Keratinocyte (primary cell): Measurements from ENCODE around the gene SHISA5. TPM values are rescaled to one million over a fixed set of nuclear protein-coding genes. Genes with fewer than 3 reads are reported as not detected.
A peak's percentile ranks its signal among the peaks of the same experiment; 100 is the strongest.
"Not testable (repeated sequence)": the region's sequence is repeated elsewhere in the genome, so short reads cannot be mapped to it uniquely, and the experiment has no call there.

ENCODE experiments used
- DNase-seq: peaks from one replicate; pipeline ENCODE4 v3.0.0-alpha.2; 2011; ENCODE audit warnings: low read depth, missing footprints, low spot score
- FAIRE-seq: peaks from 2 replicates; lab custom pipeline; 2011; peaks lifted over from hg19 to GRCh38; lab: Jason Lieb, UNC
- H2AFZ ChIP-seq: 2 replicates; pipeline ENCODE4 v1.6.0; 2012; ENCODE audit warnings: low read length, control low read depth, inconsistent platforms; ENCODE audit not compliant: control insufficient read depth
- H3K27ac ChIP-seq: 2 replicates; pipeline ENCODE4 v1.5.1; 2011; ENCODE audit warnings: low read length; ENCODE audit not compliant: control insufficient read depth, insufficient read depth
- H3K27me3 ChIP-seq: 3 replicates; pipeline ENCODE4 v1.6.0; 2011; ENCODE audit warnings: low read length; ENCODE audit not compliant: control insufficient read depth, insufficient read depth; ENCODE audit errors: extremely low read depth
- H3K36me3 ChIP-seq, 2 experiments: 2 replicates in 1 of 2; 3 replicates in 1 of 2; pipeline ENCODE4 v1.5.1; 2011; ENCODE audit warnings: low read length in 2 of 2, mild to moderate bottlenecking in 1 of 2; ENCODE audit not compliant: control insufficient read depth in 2 of 2, insufficient read depth in 2 of 2; ENCODE audit errors: extremely low read depth in 1 of 2
- H3K4me1 ChIP-seq: 3 replicates; pipeline ENCODE4 v1.5.1; 2011; ENCODE audit warnings: low read length; ENCODE audit not compliant: control insufficient read depth, insufficient read depth; ENCODE audit errors: extremely low read depth
- H3K4me2 ChIP-seq: 3 replicates; pipeline ENCODE4 v1.6.0; 2011; ENCODE audit warnings: low read depth, low read length; ENCODE audit not compliant: control insufficient read depth, insufficient read depth; ENCODE audit errors: extremely low read depth
- H3K4me3 ChIP-seq, 3 experiments: fragments of 200-600 bp in 1 of 3; sonication (generic) in 1 of 3; 2 replicates in 2 of 3; 3 replicates in 1 of 3; pipeline ENCODE4 v1.5.1; 2011 to 2016; ENCODE audit warnings: low read length in 3 of 3, mild to moderate bottlenecking in 3 of 3, control low read depth in 2 of 3, inconsistent platforms in 1 of 3, low read depth in 1 of 3, mixed read lengths in 1 of 3, mixed run types in 1 of 3, moderate library complexity in 1 of 3; ENCODE audit not compliant: control insufficient read depth in 2 of 3, insufficient read depth in 2 of 3; ENCODE audit errors: extremely low read depth in 1 of 3
- H3K79me2 ChIP-seq: 2 replicates; pipeline ENCODE4 v1.6.0; 2012; ENCODE audit warnings: low read length; ENCODE audit not compliant: control insufficient read depth, insufficient read depth
- H3K9ac ChIP-seq: 3 replicates; pipeline ENCODE4 v1.6.0; 2011; ENCODE audit warnings: low read length; ENCODE audit not compliant: control insufficient read depth, insufficient read depth; ENCODE audit errors: extremely low read depth
- H3K9me1 ChIP-seq: 3 replicates; pipeline ENCODE4 v1.6.0; 2011; ENCODE audit warnings: low read length; ENCODE audit not compliant: control insufficient read depth, insufficient read depth; ENCODE audit errors: extremely low read depth
- H3K9me3 ChIP-seq: 2 replicates; pipeline ENCODE4 v1.5.1; 2012; ENCODE audit warnings: low read depth, low read length; ENCODE audit not compliant: control insufficient read depth
- H4K20me1 ChIP-seq: 3 replicates; pipeline ENCODE4 v1.6.0; 2011; ENCODE audit warnings: low read length; ENCODE audit not compliant: control insufficient read depth, insufficient read depth; ENCODE audit errors: extremely low read depth
- EZH2 ChIP-seq: IDR thresholded peaks from one replicate; pipeline ENCODE4 v1.6.1; 2012; ENCODE audit warnings: inconsistent platforms, mild to moderate bottlenecking, low read length, moderate library complexity
- dilution Hi-C: fragments of 300-500 bp; cut with MboI; formaldehyde crosslinking; loops from one replicate; pipeline ENCODE4 v1.7.0; 2020; ENCODE audit warnings: low sequenced_read_pairs; ENCODE audit not compliant: extremely low pct_ligation_motif_present
- polyA plus RNA-seq, 5 experiments: library from polyadenylated mRNA; depleted of rRNA in 3 of 5; stranded (reverse) in 3 of 5; stranded (forward) in 1 of 5; unstranded in 1 of 5; fragments of >200 nt; gene quantifications; 1 replicate in 1 of 5; 2 replicates in 3 of 5; 3 replicates in 1 of 5; pipeline versions ENCODE4 v1.2.1 to v1.2.3, GENCODE V29; 2011 to 2012; ENCODE audit warnings: missing spikeins in 2 of 5, low read depth in 1 of 5, low replicate concordance in 1 of 5
- TF ChIP-seq, protein P1 (sequence below), 3 experiments: IDR thresholded peaks in 1 of 3; conservative IDR thresholded peaks in 1 of 3; optimal IDR thresholded peaks in 1 of 3; 2 replicates in 2 of 3; 3 replicates in 1 of 3; pipeline versions ENCODE3 to v1.5.1; 2011; ENCODE audit warnings: low read length in 3 of 3, mild to moderate bottlenecking in 3 of 3, moderate library complexity in 2 of 3, control low read depth in 1 of 3, inconsistent platforms in 1 of 3; ENCODE audit not compliant: insufficient read depth in 2 of 3; ENCODE audit errors: extremely low read depth in 1 of 3

Gene SHISA5
- polyA plus RNA-seq, 1 donor (not counting 4 experiments of a cell fraction or from before 2014, with no cell fraction given), result 94.4 TPM

DNA sequence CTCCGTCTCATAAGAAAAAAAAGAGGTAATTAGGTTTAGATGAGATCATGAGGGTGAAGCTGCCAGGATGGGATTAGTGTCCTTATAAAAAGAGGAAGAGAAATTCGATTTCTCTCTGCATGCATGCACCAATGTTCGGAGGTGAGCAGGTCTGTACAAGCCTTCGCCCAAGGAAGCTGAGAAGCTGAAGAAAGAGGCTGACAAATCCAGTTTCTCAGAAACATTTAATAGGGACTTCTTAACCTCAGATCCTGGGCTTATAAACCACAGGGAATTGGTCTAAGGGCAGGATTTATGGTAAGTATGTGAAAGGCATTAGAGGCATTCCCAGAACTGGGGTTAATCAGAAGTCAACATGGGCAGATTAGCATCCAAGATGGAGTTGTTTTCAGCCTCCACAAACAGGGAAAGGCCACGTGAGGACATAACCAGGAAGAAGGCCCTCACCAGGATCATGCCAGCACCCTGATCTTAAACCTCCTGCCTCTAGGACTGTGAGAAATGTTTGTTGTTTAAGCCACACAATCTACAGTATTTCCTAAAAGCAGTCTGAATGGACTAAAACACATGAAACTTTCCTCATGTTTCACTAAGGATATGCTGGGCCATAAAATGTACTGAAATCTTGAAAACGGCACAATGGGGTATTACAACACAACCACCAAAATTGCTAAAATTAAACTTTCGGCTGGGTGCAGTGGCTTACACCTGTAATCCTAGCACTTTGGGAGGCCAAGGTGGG lies 11.3 kb downstream of the SHISA5 start:
- H3K4me1 ChIP-seq, result peaks cover 10% of the 10 kb centered on the region
- no peaks in the 10 kb centered on the region for H3K9me3 ChIP-seq
- H3K27ac ChIP-seq, result peak overlapping the region; percentile 96
- H3K36me3 ChIP-seq, result no peaks in the 10 kb centered on the region
- H3K79me2 ChIP-seq, result no peaks in the 10 kb centered on the region
- peak; percentile 61 for DNase-seq
- no peaks in the 10 kb centered on the region for H3K27me3 ChIP-seq
- peak overlapping the region; percentile 72 for H3K9ac ChIP-seq
- dilution Hi-C loops, result no loop called here
- no peaks in the 10 kb centered on the region for H3K9me1 ChIP-seq
- peak overlapping the region; percentile 79 for H3K4me2 ChIP-seq
- peak overlapping the region in 1 of 3 experiments; percentile 59 for H3K4me3 ChIP-seq
- no peaks in the 10 kb centered on the region for H4K20me1 ChIP-seq
- H2AFZ ChIP-seq, result peak overlapping the region; percentile 80
- TF ChIP-seq EZH2, result no peak
- TF ChIP-seq, protein P1, sequence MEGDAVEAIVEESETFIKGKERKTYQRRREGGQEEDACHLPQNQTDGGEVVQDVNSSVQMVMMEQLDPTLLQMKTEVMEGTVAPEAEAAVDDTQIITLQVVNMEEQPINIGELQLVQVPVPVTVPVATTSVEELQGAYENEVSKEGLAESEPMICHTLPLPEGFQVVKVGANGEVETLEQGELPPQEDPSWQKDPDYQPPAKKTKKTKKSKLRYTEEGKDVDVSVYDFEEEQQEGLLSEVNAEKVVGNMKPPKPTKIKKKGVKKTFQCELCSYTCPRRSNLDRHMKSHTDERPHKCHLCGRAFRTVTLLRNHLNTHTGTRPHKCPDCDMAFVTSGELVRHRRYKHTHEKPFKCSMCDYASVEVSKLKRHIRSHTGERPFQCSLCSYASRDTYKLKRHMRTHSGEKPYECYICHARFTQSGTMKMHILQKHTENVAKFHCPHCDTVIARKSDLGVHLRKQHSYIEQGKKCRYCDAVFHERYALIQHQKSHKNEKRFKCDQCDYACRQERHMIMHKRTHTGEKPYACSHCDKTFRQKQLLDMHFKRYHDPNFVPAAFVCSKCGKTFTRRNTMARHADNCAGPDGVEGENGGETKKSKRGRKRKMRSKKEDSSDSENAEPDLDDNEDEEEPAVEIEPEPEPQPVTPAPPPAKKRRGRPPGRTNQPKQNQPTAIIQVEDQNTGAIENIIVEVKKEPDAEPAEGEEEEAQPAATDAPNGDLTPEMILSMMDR (optimal IDR thresholded peaks at IDR 0.05 in 1 of 3, IDR thresholded peaks at IDR 0.05 in 1 of 3, conservative IDR thresholded peaks at IDR 0.05 in 1 of 3; ENCODE audit: extremely low read depth in 1 of 3, insufficient read depth in 2 of 3, low read length in 3 of 3), result no peak
- FAIRE-seq, result no peak

DNA sequence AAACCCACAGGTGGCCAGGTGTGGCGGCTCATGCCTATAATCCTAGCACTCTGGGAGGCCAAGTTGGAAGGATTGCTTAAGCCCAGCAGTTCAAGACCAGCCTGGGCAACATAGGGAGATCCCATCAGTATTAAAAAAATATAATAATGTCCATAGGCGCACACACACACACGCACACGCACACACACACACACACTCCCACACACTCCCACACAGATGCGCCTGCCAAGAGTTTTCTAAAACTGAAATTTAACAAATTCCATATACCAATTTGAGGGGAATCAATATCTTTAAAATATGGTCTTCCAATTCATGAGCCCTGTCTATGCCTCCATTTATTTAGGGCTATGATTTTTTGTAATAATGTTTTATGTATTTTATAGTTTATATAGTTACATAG lies 17.0 kb downstream of the SHISA5 start:
- Histone ChIP-seq H3K36me3 (no peaks in the 10 kb centered on the region), H3K27me3 (no peaks in the 10 kb centered on the region), H3K4me1 (peaks cover 3% of the 10 kb centered on the region), H3K9me1 (no peaks in the 10 kb centered on the region), H3K79me2 (no peaks in the 10 kb centered on the region), H3K9ac (no peak overlapping the region), H3K4me2 (no peak overlapping the region), H3K27ac (no peak overlapping the region), H4K20me1 (peaks cover 2% of the 10 kb centered on the region), H2AFZ (no peak overlapping the region), H3K4me3 (no peak overlapping the region), H3K9me3 (no peaks in the 10 kb centered on the region)
- DNase-seq (no peak), FAIRE-seq (no peak)
- dilution Hi-C loops, result no loop called here
- TF ChIP-seq, protein P1 (optimal IDR thresholded peaks at IDR 0.05 in 1 of 3, IDR thresholded peaks at IDR 0.05 in 1 of 3, conservative IDR thresholded peaks at IDR 0.05 in 1 of 3; ENCODE audit: extremely low read depth in 1 of 3, insufficient read depth in 2 of 3, low read length in 3 of 3), result no peak
- TF ChIP-seq EZH2, result no peak

DNA sequence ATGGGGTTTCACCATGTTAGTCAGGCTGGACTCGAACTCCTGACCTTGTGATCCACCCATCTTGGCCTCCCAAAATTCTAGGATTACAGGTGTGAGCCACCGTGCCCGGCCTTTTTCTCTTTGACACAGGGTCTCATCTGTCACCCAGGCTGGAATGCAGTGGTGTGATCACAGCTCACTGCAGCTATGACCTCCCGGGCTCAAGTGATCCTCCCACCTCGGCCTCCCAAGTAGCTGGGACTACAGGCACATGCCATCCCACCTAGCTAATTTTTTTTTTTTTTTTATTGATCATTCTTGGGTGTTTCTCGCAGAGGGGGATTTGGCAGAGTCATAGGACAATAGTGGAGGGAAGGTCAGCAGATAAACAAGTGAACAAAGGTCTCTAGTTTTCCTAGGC lies 21.2 kb downstream of the SHISA5 start:
- H3K4me2 ChIP-seq, H3K4me3 ChIP-seq, dilution Hi-C loops, H3K9me3 ChIP-seq, H3K79me2 ChIP-seq, H2AFZ ChIP-seq, H3K27ac ChIP-seq, H3K27me3 ChIP-seq, DNase-seq, H3K9me1 ChIP-seq, H3K36me3 ChIP-seq, H4K20me1 ChIP-seq, H3K4me1 ChIP-seq, FAIRE-seq, H3K9ac ChIP-seq: not testable (repeated sequence)

DNA sequence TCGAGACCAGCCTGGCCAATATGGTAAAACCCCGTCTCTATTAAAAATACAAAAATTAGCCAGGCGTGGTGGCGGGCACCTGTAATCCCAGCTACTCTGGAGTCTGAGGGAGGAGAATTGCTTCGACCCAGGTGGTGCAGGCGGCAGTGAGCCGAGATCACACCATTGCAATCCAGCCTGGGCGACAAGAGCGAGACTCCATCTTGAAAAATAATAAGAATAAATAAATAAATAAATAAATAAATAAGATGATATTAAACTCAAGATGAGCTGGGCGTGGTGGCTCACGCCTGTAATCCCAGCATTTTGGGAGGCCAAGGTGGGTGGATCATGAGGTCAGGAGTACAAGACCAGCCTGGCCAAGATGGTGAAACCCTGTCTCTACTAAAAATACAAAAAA lies 23.1 kb downstream of the SHISA5 start:
- H3K4me2 ChIP-seq, FAIRE-seq, H3K27ac ChIP-seq, DNase-seq, H3K9ac ChIP-seq, H3K4me1 ChIP-seq, H3K27me3 ChIP-seq, H2AFZ ChIP-seq, H3K4me3 ChIP-seq, dilution Hi-C loops, H3K9me1 ChIP-seq, H3K79me2 ChIP-seq, H3K9me3 ChIP-seq, H4K20me1 ChIP-seq, H3K36me3 ChIP-seq: not testable (repeated sequence)
